Lower leg skin (tissue), 3 donors: Measurements from ENCODE around the gene ARIH1.

Experiments
- POLR2A ChIP-seq, 2 donors: fragments of 450-650 bp; IDR thresholded peaks; one replicate each; pipeline ENCODE4 v1.6.1; 2016 to 2017; ENCODE audit warnings: antibody characterized with exemption in 2 of 2, mild to moderate bottlenecking in 1 of 2, moderate library complexity in 1 of 2
- TF ChIP-seq, protein P1 (sequence below), 3 donors: fragments of 450-650 bp; IDR thresholded peaks; one replicate each; pipeline ENCODE4 v1.5.1; 2016; ENCODE audit warnings: antibody characterized with exemption in 3 of 3, mild to moderate bottlenecking in 3 of 3, moderate library complexity in 2 of 3

DNA sequence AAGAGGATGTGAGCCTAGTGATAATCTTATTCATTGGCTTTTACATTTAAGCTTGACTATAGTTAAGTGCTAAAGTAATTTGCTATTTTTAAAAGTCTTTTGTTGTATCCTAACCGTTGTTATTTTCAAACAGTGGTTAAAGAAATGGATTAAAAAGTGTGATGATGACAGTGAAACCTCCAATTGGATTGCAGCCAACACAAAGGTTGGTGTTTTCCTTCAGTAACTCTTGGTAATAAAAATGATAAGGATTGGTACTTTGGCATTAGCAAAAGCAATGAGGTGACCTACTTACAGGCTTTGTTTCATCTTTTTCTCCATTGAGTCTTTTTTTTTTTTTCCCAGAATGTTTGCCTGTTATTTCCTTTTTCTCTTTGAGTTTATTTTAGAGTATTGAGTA, 92.8 kb downstream of the ARIH1 start:
- no peak for TF ChIP-seq POLR2A (IDR thresholded peaks at IDR 0.05)
- TF ChIP-seq, protein P1, sequence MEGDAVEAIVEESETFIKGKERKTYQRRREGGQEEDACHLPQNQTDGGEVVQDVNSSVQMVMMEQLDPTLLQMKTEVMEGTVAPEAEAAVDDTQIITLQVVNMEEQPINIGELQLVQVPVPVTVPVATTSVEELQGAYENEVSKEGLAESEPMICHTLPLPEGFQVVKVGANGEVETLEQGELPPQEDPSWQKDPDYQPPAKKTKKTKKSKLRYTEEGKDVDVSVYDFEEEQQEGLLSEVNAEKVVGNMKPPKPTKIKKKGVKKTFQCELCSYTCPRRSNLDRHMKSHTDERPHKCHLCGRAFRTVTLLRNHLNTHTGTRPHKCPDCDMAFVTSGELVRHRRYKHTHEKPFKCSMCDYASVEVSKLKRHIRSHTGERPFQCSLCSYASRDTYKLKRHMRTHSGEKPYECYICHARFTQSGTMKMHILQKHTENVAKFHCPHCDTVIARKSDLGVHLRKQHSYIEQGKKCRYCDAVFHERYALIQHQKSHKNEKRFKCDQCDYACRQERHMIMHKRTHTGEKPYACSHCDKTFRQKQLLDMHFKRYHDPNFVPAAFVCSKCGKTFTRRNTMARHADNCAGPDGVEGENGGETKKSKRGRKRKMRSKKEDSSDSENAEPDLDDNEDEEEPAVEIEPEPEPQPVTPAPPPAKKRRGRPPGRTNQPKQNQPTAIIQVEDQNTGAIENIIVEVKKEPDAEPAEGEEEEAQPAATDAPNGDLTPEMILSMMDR (IDR thresholded peaks at IDR 0.05): no peak
